Measurements from ENCODE around the gene FAM53A.
"Not testable (repeated sequence)": the region's sequence is repeated elsewhere in the genome, so short reads cannot be mapped to it uniquely, and the experiment has no call there.

Gene FAM53A

GRCh38 chr4:1643971-1644735 is 40.0 kb downstream of the FAM53A start:
- DNase-seq: no peak
- H3K4me1 Mint-ChIP-seq: peaks cover 16% of the 10 kb centered on the region
- H3K36me3 Mint-ChIP-seq (ENCODE audit: low read depth): no peaks in the 10 kb centered on the region
- H3K9me3 Mint-ChIP-seq: no peaks in the 10 kb centered on the region
- TF ChIP-seq CTCF (IDR thresholded peaks at IDR 0.05): no peak
- H3K27me3 Mint-ChIP-seq (ENCODE audit: low read depth, poor library complexity): peaks cover 22% of the 10 kb centered on the region
- no peak overlapping the region for H3K4me3 Mint-ChIP-seq
- H3K27ac Mint-ChIP-seq: no peak overlapping the region

GRCh38 chr4:1642196-1642951 is 41.7 kb downstream of the FAM53A start:
- DNase-seq: no peak
- H3K4me1 Mint-ChIP-seq: peaks cover 16% of the 10 kb centered on the region
- H3K36me3 Mint-ChIP-seq (ENCODE audit: low read depth): no peaks in the 10 kb centered on the region

DNA sequence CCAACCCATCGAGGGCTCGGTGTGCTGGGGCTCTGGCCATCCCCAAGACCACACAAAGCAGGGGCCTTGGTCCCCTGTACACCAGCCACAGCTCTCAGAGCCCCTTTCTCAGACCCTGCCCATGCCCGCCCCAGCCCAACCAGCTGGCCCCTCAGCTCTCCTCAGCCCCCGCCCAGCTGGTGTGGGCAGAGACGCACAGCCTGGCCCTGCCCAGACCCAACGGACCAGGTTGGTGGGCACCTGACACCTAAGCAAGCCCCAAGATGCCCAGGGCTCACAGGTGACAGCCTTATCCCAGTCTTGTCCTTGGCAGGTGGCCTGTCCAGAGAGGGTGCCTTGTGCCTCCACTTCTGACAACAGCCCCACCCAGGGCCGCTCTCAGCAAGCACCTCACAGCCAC is 42.4 kb downstream of the FAM53A start:
- Mint-ChIP-seq H3K27ac (no peak overlapping the region), H3K27me3 (ENCODE audit: low read depth, poor library complexity) (peaks cover 15% of the 10 kb centered on the region), H3K4me1 (peaks cover 16% of the 10 kb centered on the region), H3K9me3 (no peaks in the 10 kb centered on the region), H3K36me3 (ENCODE audit: low read depth) (no peaks in the 10 kb centered on the region), H3K4me3 (no peak overlapping the region)
- no peak for TF ChIP-seq CTCF (IDR thresholded peaks at IDR 0.05)
- no peak for DNase-seq

More at GRCh38 chr4:1642196-1642951, 41.7 kb downstream of the FAM53A start:
- H3K9me3 Mint-ChIP-seq: no peaks in the 10 kb centered on the region
- H3K4me3 Mint-ChIP-seq: no peak overlapping the region
- no peak for TF ChIP-seq CTCF (IDR thresholded peaks at IDR 0.05)
- H3K27ac Mint-ChIP-seq: peak overlapping the region; percentile 38
- H3K27me3 Mint-ChIP-seq (ENCODE audit: low read depth, poor library complexity): peaks cover 15% of the 10 kb centered on the region

DNA sequence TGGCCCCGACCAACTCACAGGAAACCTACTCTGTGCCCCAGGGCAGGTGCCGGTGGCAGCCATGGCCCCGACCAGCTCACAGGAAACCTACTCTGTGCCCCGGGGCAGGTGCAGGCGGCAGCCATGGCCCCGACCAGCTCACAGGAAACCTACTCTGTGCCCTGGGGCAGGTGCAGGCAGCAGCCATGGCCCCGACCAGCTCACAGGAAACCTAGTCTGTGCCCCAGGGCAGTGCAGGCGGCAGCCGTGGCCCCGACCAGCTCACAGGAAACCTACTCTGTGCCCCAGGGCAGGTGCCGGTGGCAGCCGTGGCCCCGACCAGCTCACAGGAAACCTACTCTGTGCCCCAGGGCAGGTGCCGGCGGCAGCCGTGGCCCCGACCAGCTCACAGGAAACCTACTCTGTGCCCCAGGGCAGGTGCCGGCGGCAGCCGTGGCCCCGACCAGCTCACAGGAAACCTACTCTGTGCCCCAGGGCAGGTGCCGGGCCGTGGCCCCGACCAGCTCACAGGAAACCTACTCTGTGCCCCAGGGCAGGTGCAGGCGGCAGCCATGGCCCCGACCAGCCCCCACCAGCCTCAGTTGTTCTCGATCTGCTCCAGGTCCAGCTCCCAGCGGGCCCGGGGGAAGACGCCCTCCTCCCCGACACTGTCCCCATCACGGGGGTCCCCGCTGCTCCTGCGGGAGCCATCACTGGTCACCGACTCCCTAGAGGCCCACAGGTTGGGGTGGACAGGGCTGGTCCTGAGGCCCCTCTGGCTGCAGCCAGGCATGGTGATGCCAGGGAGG is 43.2 kb downstream of the FAM53A start:
- not testable (repeated sequence) for H3K36me3 Mint-ChIP-seq (ENCODE audit: low read depth)

GRCh38 chr4:1640190-1640589 is 43.9 kb downstream of the FAM53A start:
- no peaks in the 10 kb centered on the region for H3K36me3 Mint-ChIP-seq (ENCODE audit: low read depth)

More for the DNA sequence above, 43.2 kb downstream of the FAM53A start:
- not testable (repeated sequence) for H3K4me3 Mint-ChIP-seq, DNase-seq, H3K27ac Mint-ChIP-seq, H3K9me3 Mint-ChIP-seq
- H3K27me3 Mint-ChIP-seq (ENCODE audit: low read depth, poor library complexity): peaks cover 22% of the 10 kb centered on the region
- peaks cover 16% of the 10 kb centered on the region for H3K4me1 Mint-ChIP-seq

More at GRCh38 chr4:1640190-1640589, 43.9 kb downstream of the FAM53A start:
- no peak for DNase-seq
- H3K27me3 Mint-ChIP-seq (ENCODE audit: low read depth, poor library complexity): peaks cover 28% of the 10 kb centered on the region
- H3K9me3 Mint-ChIP-seq: peaks cover 3% of the 10 kb centered on the region
- TF ChIP-seq CTCF (IDR thresholded peaks at IDR 0.05): no peak
- H3K4me3 Mint-ChIP-seq: no peak overlapping the region
- H3K27ac Mint-ChIP-seq: no peak overlapping the region
- H3K4me1 Mint-ChIP-seq: peaks cover 8% of the 10 kb centered on the region

Measured in nephron progenitor cell (in vitro differentiated cells).